Uterus (tissue), 4 donors: ENCODE measurements around the gene VARS1. TPM values are rescaled to one million over a fixed set of nuclear protein-coding genes. Genes with fewer than 3 reads are reported as not detected.
"Not testable (repeated sequence)": the region's sequence is repeated elsewhere in the genome, so short reads cannot be mapped to it uniquely, and the experiment has no call there.

Experiments used
- DNase-seq, 2 donors: peaks; one replicate each; pipeline ENCODE4 v3.0.0-alpha.2; 2019 to 2020
- H3K27ac ChIP-seq, 2 donors: fragments of 200-600 bp; sonication (generic); 1 replicate in 1 of 2; 2 replicates in 1 of 2; pipeline ENCODE4 v1.5.1; 2016 to 2018
- H3K27me3 ChIP-seq, 2 donors: fragments of 200-600 bp; sonication (generic); one replicate each; pipeline ENCODE4 v1.5.1; 2018 to 2019; ENCODE audit warnings: control low read depth in 1 of 2
- H3K36me3 ChIP-seq, 2 donors: fragments of 200-600 bp; sonication (generic); one replicate each; pipeline ENCODE4 v1.5.1; 2019; ENCODE audit warnings: control low read depth in 1 of 2
- H3K4me1 ChIP-seq, 2 donors: fragments of 200-600 bp; sonication (generic); one replicate each; pipeline ENCODE4 v1.5.1; 2018 to 2019; ENCODE audit warnings: control low read depth in 1 of 2
- H3K4me3 ChIP-seq, 2 donors: fragments of 200-600 bp; sonication (generic); 1 replicate in 1 of 2; 2 replicates in 1 of 2; pipeline ENCODE4 v1.5.1; 2018 to 2019; ENCODE audit warnings: mild to moderate bottlenecking in 1 of 2
- H3K9me3 ChIP-seq, 2 donors: fragments of 200-600 bp; sonication (generic); one replicate each; pipeline ENCODE4 v1.5.1; 2019; ENCODE audit warnings: control low read depth in 1 of 2
- CTCF ChIP-seq, 4 experiments: fragments of 200-600 bp in 2 of 4; fragments of 450-650 bp in 2 of 4; sonication (generic) in 2 of 4; IDR thresholded peaks; one replicate each; pipeline ENCODE4 v1.5.1; 2016 to 2019; ENCODE audit warnings: antibody characterized with exemption in 4 of 4, mild to moderate bottlenecking in 2 of 4, moderate library complexity in 1 of 4
- POLR2A ChIP-seq, 2 donors: fragments of 450-650 bp; IDR thresholded peaks; one replicate each; pipeline ENCODE4 v1.6.1; 2016; ENCODE audit warnings: antibody characterized with exemption in 2 of 2, mild to moderate bottlenecking in 1 of 2, moderate library complexity in 1 of 2
- intact Hi-C: fragments of 100-400 bp; cut with DNase I; formaldehyde crosslinking; loops from one replicate; pipeline ENCODE4 v1.15.1; 2023; ENCODE audit warnings: low total_unique reads
- total RNA-seq, 4 donors: library from RNA; depleted of rRNA in 3 of 4; stranded (reverse); fragments of >200 nt in 3 of 4; gene quantifications; one replicate each; pipeline versions ENCODE4 v1.1.0 to v1.2.4, GENCODE V29; 2014 to 2023
- donor health status: DM: yes; HTN: yes; CAD: no.

Gene VARS1
- total RNA-seq, 4 donors from 2014 or later = 35.6 to 118 (median 53.4) TPM

GRCh38 chr6:31819871-31820299 lies 24.3 kb upstream of the VARS1 start:
- no peaks in the 10 kb centered on the region for H3K36me3 ChIP-seq
- no peaks in the 10 kb centered on the region for H3K9me3 ChIP-seq
- no peak overlapping the region for H3K4me3 ChIP-seq
- H3K4me1 ChIP-seq = peaks cover 0 to 6% of the 10 kb centered on the region in 2 donors
- intact Hi-C loops = no loop called here
- TF ChIP-seq POLR2A (IDR thresholded peaks at IDR 0.05) (no peak), CTCF (IDR thresholded peaks at IDR 0.05) (no peak)
- H3K27ac ChIP-seq = peak overlapping the region; percentile 96 to 99
- DNase-seq = no peak
- no peaks in the 10 kb centered on the region for H3K27me3 ChIP-seq

GRCh38 chr6:31817929-31818511 lies 22.5 kb upstream of the VARS1 start:
- H3K27me3 ChIP-seq, intact Hi-C loops, H3K36me3 ChIP-seq, H3K4me1 ChIP-seq, H3K9me3 ChIP-seq, DNase-seq: not testable (repeated sequence)
- Histone ChIP-seq H3K27ac (peak overlapping the region; percentile 66 to 99), H3K4me3 (peak overlapping the region; percentile 26)

- H3K36me3 ChIP-seq, H3K27me3 ChIP-seq, H3K4me1 ChIP-seq, intact Hi-C loops, DNase-seq, H3K9me3 ChIP-seq: not testable (repeated sequence)
- Histone ChIP-seq H3K27ac (peak overlapping the region; percentile 66 to 99), H3K4me3 (peak overlapping the region; percentile 26)
- TF ChIP-seq CTCF (IDR thresholded peaks at IDR 0.05) = peak in 2 of 4 experiments; percentile 6 to 19
Measured at GRCh38 chr6:31817133-31817928, 21.8 kb upstream of the VARS1 start.

GRCh38 chr6:31815025-31815838 lies 19.7 kb upstream of the VARS1 start, which contains the start of the genes HSPA1A and HSPA1L:
Gene HSPA1A (plus strand): TSS chr6:31815543. CDS start chr6:31815757, 214 bp downstream.
Gene HSPA1L (minus strand): TSS chr6:31815283. CDS start chr6:31811972, 3,311 bp downstream.
- Histone ChIP-seq H3K27me3 (no peaks in the 10 kb centered on the region), H3K4me1 (peaks cover 0 to 4% of the 10 kb centered on the region in 2 donors)
- TF ChIP-seq POLR2A (IDR thresholded peaks at IDR 0.05) = peak; percentile 100
- TF ChIP-seq CTCF (IDR thresholded peaks at IDR 0.05) = peak in 1 of 4 experiments; percentile 21

GRCh38 chr6:31814677-31815024 lies 19.1 kb upstream of the VARS1 start:
- intact Hi-C loops = no loop called here
- peak; percentile 37 to 92 for TF ChIP-seq POLR2A (IDR thresholded peaks at IDR 0.05)
- no peak for TF ChIP-seq CTCF (IDR thresholded peaks at IDR 0.05)
- Histone ChIP-seq H3K27me3 (no peaks in the 10 kb centered on the region), H3K27ac (peak overlapping the region; percentile 96 to 100), H3K4me3 (peak overlapping the region; percentile 58 to 67), H3K36me3 (no peaks in the 10 kb centered on the region), H3K4me1 (no peaks in the 10 kb centered on the region), H3K9me3 (no peaks in the 10 kb centered on the region)
- peak; percentile 96 to 99 for DNase-seq

More at GRCh38 chr6:31815025-31815838, 19.7 kb upstream of the VARS1 start, which contains the start of the genes HSPA1A and HSPA1L:
- intact Hi-C loops = no loop called here
- Histone ChIP-seq H3K4me3 (peak within 1 kb of the TSS; percentile 58 to 67), H3K27ac (peak within 1 kb of the TSS; percentile 96 to 100), H3K36me3 (no peaks in the 10 kb centered on the region), H3K9me3 (no peaks in the 10 kb centered on the region)
- DNase-seq = peak; percentile 97 to 98
